Activated CD8-positive, alpha-beta memory T cell treated with anti-CD3 and anti-CD28 coated beads for 48 hours (primary cell): ENCODE measurements around the gene SHROOM2.

ENCODE experiments used
- DNase-seq, 3 experiments: peaks; one replicate each; pipeline ENCODE4 v3.0.0-alpha.2; 2020; ENCODE audit warnings: low read depth in 2 of 3, low spot score in 2 of 3

SHROOM2 gene

DNA sequence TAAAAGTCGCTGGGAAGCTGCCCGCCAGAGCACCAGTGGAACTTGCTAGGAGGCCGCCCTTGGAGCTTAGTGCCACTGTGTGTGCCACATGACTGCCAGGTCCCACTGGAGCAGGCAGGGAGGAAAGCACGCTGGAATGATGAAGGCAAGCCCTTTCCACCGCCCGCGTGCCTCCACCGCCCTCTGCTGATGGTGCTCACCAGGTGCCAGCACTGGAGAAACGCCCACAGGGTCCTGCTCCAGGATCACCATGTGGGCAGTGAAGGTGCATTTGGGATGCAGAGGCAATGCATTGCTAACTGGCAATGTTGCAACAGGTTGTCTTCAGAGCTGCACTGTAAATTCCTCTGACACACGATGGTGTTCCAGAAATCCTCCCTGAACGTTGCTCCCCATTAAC is 76.3 kb downstream of the SHROOM2 start:
- no peak for DNase-seq

DNA sequence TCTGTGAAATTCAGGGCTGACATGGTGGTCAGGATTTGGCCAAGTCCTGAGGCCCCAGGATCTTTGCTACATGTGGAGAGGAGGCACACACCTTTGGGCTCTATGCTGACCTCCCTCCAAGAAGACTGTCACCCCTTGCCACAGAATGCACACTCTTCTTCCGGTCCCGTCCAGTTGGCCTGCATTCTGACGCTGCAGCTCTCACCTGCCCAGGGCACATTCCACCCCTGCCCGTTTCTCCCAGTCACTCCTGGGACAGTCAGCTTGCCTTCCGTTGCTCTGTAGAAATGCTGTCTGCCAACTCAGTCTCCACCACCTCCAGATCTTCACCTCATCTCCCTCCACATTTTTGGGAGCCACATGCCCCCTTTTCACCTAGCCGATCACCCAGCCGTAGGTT is 76.7 kb downstream of the SHROOM2 start:
- no peak for DNase-seq

DNA sequence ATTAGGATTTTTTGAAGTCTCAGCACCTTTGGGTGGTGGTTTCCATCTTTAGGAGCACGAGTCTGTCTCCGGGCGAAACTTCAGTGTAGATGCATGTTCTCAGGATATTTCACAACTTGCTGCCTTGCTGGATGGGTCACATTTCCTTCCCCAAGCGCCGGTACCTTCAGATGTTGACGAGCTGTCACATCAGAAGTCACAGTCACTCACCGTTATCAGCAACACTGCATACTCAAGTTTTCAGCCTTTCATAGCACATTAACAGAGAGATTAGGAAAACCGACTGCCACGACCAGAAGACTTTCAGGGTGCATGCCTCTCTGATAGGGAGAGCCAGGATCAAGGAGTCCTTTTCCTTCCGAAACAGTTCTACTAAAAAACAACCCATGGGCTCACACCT is 77.8 kb downstream of the SHROOM2 start:
- no peak for DNase-seq

DNA sequence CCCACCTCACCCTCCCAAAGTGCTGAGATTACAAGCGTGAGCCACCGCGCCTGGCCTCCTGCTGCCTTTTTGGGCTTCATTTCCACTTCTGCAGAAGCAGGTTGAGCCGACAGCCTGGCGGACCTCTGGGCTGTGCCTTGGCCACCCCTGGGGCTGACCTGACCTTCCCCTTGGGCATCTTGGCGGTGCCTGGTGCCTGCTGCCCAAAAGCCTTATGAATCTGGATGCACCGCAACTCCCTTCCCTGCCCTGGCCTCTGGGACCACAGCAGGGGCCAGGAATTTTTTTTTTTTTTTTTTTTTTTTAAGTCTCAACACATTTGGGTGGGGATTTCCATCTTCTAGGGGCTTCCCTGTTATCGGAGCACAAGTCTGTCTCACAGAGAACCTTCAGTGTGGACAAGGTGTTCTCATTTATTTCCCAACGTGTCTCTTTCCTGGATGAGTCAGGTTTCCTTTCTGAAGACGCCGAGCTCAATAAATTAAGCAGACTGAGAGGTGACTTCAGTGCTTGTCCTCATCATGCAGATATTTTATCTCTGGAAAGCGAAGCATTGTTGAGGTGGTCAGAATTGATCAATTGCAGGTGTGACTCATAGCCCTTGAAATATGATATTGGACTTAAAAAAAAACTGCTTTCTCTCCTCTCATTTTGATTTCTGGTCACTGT is 79.7 kb downstream of the SHROOM2 start:
- DNase-seq: no peak

DNA sequence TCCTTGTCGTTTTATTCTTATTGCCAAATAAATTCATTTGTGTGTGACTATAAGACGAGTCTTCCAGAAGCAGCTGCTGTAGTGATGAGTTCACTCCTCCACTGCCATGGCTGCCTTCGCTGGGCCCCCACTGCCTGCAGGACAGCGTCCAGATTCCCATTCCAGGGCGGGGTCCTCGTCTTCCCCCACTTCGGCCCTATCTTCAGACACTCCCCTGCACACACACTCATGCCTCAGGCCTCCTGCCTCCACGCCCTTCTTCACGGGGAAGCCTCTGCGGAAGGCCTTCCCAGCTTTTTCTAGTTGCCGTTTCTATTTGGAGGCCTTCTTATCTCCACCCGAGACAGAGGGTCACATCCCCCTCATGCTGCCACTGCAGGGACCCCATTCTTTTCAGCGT is 80.4 kb downstream of the SHROOM2 start:
- DNase-seq: no peak

DNA sequence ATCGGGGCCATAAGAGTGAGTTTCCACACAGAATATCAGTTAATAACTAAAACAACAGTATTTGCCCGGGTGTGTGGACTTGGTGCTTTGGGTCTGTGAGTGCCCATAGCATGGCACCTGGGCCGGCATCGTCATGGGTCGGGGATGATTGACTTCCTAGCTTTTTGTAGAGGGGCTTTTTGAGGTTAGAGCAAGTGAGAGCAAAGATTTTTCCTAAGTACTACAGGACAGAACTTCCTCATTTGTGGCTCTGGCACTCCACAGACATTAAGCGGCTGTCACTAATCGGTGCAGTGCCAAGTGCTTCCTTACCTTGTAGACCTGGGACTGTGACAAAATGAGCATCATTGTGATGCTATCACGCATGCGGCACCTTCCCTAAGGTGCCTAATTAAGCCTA is 81.0 kb downstream of the SHROOM2 start:
- DNase-seq: no peak

DNA sequence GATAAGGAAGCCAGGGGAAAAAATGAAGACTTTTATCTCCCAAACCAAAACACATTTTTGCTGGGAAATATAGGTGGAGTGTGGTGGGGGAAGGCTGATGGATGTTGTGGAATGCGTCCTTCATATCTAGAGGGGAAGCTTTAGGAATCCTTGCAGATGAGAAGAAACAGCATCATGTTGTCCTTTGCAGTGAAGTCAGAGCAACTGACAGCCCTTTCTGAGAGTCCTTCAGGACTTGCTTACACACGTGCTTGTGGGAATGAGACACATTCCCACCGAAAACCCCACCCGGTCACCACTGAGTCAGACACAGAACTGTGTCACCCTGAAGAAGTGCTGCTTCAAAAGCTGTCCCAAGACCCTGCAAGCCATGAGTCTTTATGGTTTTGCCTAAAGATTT is 81.5 kb downstream of the SHROOM2 start:
- DNase-seq: no peak

DNA sequence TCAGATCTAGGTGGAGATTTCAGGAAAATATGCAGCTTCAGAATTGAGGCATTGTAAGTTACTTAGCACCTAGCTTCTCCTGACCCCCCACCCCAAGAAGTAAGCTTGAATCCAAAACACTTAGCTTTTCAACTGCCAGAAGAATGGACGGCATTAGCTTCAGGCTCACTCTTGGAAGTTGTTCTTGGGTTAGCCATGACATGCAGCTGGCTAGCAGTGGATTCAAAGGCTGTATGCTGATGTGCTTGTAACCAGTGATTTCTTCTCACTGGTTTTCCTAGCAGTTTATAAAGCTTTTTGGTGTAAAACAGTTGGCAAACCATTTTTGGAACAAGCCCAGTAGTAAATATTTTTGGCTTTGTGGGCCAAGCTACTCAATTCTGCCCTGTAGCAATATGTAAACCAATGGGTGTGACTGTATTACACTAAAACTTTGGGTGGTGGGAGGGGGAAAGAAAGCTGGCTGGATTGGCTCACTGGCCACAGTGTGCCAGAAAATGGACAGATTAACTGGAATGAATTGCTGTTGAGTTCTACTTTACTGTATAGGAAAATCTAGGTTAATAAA is 85.6 kb downstream of the SHROOM2 start:
- DNase-seq: no peak

DNA sequence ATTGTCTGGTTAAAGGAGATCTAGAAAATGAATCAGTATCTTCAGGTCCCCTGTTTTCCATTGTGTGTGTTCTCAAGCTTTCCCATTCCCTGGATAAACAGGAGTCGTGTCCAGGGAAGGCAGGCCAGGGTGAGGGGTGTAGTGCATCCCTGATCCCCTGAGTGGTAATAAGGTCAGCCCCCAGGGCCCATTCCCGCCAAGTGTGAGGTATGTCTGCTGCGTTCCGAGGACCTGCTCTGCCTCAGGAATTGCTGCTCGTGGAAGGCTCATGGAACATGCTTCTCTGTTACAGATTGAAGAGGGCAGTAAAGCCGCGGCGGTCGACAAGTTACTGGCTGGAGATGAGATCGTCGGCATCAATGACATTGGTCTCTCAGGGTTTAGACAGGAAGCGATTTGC is 87.1 kb downstream of the SHROOM2 start:
- no peak for DNase-seq

DNA sequence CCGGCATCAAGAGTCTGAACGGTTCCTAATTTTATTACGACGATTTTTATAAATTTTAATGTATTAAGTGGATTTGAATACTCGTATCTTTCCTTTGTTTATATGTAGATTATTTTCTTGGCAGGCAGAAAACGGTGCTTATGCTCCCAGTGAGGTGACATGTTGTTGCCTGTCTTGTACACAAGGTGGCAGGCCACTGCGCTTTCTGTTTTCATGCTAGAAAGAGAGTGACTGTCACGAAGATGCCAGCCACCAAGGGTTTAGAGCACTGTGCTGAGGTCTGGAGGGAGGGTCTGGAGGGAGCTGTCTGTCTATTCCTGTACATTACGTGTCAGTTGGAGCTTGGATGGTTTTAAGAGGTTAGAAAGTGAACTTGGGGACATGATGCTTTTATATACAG is 87.7 kb downstream of the SHROOM2 start:
- peak; percentile 5 to 7 (median 6) for DNase-seq

DNA sequence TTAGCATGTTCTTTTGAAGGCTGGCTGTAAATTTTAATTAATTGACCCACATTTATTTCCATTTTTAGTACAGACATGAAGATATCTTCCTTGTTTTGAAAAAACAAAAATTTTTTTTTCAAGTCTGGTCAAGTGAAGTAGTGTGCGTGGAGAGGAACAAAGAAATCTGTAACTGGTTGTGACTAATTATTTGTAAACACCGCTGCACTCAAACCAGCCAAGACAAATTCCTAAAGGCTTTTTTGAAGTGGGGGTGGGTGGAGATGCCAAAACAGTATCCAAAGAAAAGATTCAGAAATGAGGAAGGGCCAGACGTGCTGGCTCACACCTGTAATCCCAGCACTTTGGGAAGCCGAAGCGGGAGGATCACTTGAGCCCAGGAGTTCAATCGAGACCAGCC is 88.3 kb downstream of the SHROOM2 start:
- DNase-seq: no peak

DNA sequence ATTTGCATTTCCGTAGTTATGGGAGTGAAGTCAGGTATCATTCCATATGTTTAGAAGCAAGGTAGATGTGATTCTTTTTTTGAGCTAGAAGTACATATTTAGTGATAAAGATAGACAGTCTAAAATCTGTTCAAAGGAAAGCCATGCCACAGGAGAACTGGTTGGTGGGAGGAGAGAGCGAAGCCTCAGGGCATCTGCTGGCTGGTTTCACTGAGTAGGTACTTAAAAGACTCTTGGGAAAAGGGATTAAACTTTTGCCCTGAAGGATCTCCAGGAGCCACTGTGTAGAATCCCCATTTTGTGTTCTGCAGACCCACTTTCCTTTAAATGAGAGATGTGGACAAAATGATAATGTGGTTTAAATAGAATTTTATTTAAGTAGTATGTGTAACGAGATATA is 89.6 kb downstream of the SHROOM2 start:
- DNase-seq: no peak

DNA sequence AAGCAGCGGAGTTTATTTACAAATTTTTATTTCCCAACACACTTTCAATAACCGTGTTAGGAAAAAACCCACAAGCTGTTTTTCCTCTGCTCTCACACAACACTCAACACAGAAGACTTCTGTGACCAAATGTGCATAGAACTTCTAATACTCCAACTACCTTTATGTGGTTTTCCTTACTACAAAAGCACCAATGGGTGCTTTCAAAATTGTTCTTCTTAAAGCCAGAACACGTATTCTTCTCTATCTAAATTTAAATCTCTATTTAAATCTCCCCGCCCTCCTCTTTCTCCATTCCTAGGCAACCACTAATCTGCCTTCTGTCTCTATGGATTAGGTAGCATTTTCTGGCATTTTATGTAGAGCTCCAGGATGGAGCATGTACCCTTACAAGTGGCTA is 90.0 kb downstream of the SHROOM2 start:
- DNase-seq: no peak

DNA sequence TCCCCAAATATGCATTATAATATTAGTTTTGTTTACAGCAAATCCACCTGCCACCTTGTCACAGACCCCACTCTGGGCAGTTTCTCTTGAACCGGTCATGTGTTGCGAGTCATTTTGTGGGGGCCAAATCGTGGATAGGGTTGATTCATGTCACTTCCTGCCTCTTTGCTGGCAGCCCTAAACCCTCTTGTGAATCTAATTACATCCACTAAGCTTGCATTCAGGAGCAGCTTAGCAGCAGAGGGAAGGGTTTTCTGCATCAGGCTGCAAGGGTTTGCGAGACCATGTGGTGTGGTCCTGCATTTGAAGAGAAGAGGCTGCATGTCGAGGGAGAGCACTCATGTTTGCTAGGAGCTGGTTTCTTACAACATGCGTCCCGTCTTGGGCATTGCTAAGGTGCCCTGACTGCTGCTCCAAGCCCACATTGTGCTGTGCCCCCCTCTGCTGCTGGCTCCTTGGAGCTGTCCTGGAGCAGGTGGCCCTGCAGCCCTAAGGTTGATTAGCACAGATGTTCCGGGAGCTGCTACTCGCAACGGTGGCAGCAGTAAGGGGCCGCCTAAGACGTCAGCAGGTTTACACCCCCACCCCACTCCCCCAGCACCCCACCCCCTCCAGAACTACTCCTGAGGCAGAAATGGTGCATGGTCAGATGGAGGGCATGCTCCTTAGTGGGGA is 92.1 kb downstream of the SHROOM2 start:
- no peak for DNase-seq

DNA sequence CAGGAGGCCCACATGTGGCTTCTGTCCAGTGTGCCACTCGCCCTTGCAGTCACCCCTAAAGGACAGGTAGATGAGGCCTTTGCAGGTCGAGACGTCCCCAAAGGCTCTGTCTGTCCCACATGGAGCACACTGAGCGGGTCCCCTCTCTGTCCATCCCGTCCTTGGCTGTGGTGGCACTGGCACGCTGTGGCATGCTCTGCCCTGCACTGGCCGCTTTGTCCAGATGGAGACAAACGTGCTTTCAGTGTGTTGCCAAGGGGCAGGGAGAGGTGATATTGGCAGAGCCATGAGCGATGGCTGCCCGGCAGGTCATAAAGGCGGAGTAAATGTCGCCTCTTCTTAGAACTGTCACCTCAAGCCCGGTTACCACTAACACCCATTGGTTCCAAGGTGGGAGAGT is 94.0 kb downstream of the SHROOM2 start:
- no peak for DNase-seq

DNA sequence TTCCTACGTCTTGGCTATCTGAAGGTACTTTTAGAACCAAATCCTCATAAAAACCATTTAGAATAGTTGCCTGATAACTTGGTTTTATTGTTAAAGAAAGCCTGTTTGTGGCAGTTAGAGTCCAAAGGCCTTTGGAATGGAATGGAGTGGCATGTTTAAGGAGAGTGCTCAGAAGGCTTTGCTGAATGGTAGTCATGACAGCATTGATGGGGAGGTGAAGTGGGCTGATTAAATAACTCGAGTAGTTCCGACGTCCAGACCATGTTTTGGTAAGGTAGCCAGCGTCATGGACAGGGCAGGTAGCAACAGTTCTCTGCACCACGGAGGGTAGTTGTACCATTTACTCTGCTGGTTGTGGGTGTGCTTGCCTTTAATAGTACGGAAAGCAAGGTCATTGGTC is 94.6 kb downstream of the SHROOM2 start:
- no peak for DNase-seq

DNA sequence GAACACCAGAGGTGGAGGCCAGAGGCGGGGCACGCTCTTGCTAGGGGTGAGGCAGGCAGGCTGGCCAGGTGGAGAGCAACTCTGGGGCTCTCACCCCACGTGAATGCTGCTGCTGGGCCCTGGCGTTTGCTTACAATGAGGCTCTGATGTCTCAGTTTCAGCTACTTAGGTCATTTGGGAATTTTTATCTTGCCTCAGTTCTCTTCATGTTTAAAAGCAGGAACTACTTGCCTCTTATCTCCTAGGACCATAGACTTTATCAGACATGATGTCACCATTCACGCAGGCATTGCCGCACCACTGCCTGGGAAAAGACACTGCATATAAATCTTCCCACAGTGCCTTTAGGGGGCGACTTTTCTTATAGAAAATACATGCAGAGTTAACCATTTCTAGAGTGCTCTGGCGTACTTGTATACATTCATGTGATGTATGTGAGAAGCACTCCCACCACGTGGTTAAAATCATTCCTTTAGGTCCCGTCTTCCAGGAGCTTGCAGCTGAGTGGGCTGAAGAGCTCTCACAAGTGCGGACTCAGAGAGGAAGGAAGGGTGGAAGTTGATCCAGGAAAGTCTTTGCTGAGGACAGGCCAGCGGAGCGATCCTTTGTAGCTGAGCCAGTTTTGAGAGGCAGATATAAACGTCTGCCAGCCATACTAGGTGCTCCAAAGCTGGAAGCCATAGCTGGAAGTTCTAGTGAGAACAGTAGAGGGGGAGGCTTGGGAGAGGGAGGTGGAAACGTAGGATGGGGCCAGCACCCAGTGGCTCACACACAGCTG is 96.6 kb downstream of the SHROOM2 start:
- DNase-seq: no peak

DNA sequence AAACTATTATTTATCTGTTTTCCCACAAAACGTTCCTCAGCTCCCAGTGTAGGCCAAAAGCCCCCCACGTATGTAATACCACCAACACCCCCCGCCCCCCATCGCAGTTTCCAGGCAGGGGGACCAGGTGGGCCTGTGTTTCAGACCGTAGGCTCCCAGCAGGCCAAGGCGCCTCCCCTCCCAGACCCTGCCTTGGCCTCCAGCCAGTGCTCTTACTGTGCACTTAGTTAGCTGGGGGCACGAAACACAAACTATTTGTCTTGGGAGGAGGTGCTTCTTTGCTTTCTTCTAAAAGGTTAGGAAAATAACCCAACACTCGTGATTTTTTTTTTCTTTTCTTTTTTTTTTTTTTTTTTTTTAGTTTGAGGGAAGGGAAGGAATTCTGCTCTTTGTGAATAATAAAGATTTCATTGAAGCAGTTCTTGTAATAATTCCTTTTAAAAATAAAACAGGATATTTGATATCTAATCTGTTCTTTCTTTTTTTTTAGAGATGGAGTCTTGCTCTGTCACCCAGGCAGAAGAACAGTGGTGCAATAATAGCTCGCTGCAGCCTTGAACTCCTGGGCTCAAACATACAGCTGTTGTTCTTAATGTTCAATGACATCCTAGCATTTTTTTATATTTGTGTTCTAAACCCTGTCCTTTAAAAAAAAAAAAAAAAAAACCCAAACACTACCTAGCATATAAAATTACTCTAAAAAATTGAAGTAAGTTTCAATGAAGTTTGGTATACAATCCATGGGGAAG is 98.0 kb downstream of the SHROOM2 start:
- DNase-seq: no peak

DNA sequence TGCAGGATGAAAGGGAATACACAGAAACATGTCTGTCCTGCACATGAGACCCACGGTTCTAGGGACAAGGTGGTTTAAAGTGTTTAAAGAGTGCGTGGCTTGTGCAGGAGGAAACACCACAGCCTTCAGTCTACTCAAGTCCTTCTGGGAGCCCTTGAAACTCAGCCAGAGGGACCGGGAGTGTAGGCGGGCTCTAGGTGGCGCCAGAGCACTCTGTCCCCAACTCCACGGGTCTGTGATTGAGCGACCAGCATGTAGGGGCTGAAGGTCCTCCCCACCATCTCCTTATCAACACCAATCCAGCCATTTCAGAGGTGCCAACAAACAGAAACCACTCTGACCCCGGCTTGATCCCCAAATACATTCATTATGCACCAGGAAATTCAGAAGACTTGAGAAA is 98.9 kb downstream of the SHROOM2 start:
- peak in 2 of 3 experiments; percentile 1 to 22 for DNase-seq

DNA sequence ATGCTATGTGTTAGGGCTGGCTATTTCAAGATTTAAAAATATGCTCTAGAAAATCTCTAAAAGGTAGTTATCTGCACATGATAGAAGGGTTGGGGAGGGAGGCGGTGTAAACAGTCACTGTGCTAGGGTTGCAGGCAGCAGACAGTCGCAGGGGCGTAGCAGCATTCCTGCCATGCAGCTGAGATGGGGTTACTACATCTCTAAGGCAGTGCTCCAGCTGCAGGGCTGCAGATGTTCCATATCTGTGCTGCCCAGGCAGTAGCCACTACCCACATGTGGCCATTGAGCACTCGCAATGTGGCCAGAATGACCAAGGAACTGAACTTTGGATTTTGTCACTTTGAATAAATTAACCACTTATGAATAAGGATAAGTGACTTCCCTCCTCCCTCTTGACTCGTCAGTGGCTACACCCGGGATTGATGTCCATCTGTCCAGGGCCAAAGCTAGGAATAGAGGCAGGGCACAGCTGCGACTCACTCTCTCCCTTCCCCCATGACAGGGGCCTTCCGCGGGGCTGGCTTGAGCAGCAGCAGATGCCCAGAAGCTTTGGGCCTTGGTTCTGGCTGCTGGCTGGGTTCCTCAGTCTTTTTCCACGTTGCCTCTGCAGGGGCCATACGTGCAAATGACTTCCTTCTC is 101.5 kb downstream of the SHROOM2 start:
- no peak for DNase-seq

DNA sequence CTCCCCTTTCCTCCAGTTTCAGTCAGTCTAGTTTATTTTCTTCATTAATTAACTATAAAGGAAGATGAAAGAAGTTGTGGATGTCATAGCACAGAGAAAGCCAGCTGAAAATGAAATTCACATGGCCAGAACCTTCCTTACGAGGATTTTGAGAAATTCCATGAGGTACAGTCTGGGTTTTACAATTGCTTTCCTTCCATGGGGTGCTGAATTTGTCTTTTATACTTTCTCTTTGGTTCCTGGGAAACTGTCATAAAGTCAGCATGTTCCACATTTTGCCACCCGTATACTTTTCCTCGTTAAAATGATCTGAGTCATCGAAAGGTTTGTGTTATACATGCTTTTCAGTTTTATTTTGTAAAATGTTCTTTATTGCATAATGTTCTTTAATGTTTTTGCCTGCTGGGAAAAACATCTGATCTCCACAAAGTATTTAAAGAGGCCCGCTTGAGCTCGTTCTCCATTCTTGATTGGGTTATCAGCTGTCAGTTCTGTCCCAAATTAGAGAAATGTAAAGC is 102.8 kb downstream of the SHROOM2 start:
- no peak for DNase-seq
